DND-41 (cell line): ENCODE data around the gene RAB7A.

Source experiments
- ATAC-seq: fragments of 200-7000 bp; cut with Tn5 transposase; 3 replicates; pipeline ENCODE4 v1.9.1; 2021; ENCODE audit warnings: low read depth; ENCODE audit not compliant: insufficient read depth
- DNase-seq: peaks from one replicate; pipeline ENCODE4 v3.0.0-alpha.2; 2020
- H2AFZ ChIP-seq: 2 replicates; pipeline ENCODE4 v1.6.0; 2012; ENCODE audit warnings: low read depth, low read length
- H3K27ac ChIP-seq: 2 replicates; pipeline ENCODE4 v1.5.1; 2012; ENCODE audit warnings: low read length, inconsistent platforms
- H3K27me3 ChIP-seq: fragments of 200-600 bp; sonication (generic); 2 replicates; pipeline ENCODE4 v1.6.0; 2012; ENCODE audit warnings: low read length, mild to moderate bottlenecking, inconsistent platforms; ENCODE audit not compliant: insufficient read depth, poor library complexity
- H3K36me3 ChIP-seq: 2 replicates; pipeline ENCODE4 v1.5.1; 2012; ENCODE audit warnings: low read length, inconsistent platforms; ENCODE audit not compliant: insufficient read depth
- H3K4me1 ChIP-seq: 2 replicates; pipeline ENCODE4 v1.5.1; 2012; ENCODE audit warnings: mild to moderate bottlenecking, low read length; ENCODE audit not compliant: insufficient read depth
- H3K4me2 ChIP-seq: 2 replicates; pipeline ENCODE4 v1.6.0; 2012; ENCODE audit warnings: mild to moderate bottlenecking, moderate library complexity, low read length, inconsistent platforms; ENCODE audit not compliant: insufficient read depth
- H3K4me3 ChIP-seq, 2 experiments: fragments of 200-600 bp in 1 of 2; shearing (Covaris generic) in 1 of 2; 2 replicates each; pipeline ENCODE4 v1.5.1; 2012 to 2016; ENCODE audit warnings: inconsistent platforms in 2 of 2, low read length in 2 of 2, mild to moderate bottlenecking in 2 of 2, low read depth in 1 of 2, moderate library complexity in 1 of 2
- H3K79me2 ChIP-seq: 2 replicates; pipeline ENCODE4 v1.6.0; 2012; ENCODE audit warnings: low read length, inconsistent platforms; ENCODE audit not compliant: insufficient read depth
- H3K9ac ChIP-seq: 2 replicates; pipeline ENCODE4 v1.6.0; 2012; ENCODE audit warnings: low read depth, mild to moderate bottlenecking, inconsistent platforms, low read length, moderate library complexity
- H3K9me3 ChIP-seq: 2 replicates; pipeline ENCODE4 v1.5.1; 2012; ENCODE audit warnings: low read length, moderate library complexity, mild to moderate bottlenecking, inconsistent platforms; ENCODE audit not compliant: insufficient read depth, severe bottlenecking
- H4K20me1 ChIP-seq: 2 replicates; pipeline ENCODE4 v1.6.0; 2012; ENCODE audit warnings: low read length; ENCODE audit not compliant: insufficient read depth
- EZH2 ChIP-seq: IDR thresholded peaks from 3 replicates; pipeline ENCODE4 v1.6.1; 2012; ENCODE audit warnings: borderline replicate concordance, low read depth, mild to moderate bottlenecking, moderate library complexity, low read length, inconsistent platforms; ENCODE audit not compliant: severe bottlenecking
- TF ChIP-seq, protein P1 (sequence below): IDR thresholded peaks from 2 replicates; pipeline ENCODE4 v1.5.1; 2012; ENCODE audit warnings: borderline replicate concordance, low read length, moderate library complexity, mild to moderate bottlenecking; ENCODE audit not compliant: poor library complexity, severe bottlenecking; ENCODE audit errors: extremely low read depth

RAB7A gene

DNA sequence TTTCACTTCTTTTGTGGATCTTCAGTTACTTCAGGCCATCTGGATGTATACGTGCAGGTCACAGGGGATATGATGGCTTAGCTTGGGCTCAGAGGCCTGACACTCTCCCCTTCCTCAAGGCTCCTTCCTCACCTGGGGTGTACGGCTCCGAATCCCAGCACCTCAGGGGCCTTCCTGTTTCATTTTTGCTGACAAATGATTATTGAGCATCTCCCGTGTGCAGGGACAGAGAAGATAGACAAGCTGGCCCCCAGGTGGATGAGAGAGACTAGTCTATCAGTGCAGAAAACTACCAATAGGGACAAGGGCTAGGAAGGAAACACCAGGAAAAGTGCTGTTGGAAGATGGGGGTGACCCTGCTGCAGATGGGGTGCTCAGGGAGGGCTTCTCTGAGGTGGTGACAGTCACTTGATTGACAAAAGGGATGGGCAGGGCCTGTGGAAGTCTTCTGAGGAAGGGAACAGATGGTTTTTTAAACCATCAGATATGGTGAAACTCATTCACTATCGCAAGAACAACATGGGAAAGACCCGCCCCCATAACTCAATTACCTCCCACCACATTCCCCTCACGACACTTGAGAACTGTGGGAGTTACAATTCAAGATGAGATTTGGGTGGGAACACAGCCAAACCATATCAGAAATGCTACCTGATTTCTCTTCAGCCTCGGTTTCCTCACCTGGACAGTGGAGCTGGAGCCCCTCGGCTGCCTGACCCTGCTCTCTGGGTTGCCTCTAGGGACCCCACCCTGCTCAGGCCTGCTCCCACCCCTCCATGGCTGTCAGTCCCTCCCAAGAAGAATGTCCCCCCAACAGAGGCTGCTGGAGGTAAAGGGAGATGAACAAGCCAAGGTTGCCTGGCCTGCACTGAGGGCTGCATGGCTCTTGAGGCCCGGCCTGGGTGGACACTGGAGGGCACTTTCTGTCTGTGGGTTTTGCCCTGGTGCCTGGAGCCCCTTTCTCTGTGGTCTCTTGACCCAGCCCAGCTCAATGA lies 116.2 kb downstream of the RAB7A start:
- Histone ChIP-seq H3K9ac (no peak overlapping the region), H3K79me2 (no peaks in the 10 kb centered on the region), H3K27me3 (no peaks in the 10 kb centered on the region), H3K4me2 (no peak overlapping the region), H3K4me3 (no peak overlapping the region), H3K4me1 (no peaks in the 10 kb centered on the region), H4K20me1 (no peaks in the 10 kb centered on the region), H3K27ac (no peak overlapping the region), H3K9me3 (no peaks in the 10 kb centered on the region), H2AFZ (no peak overlapping the region), H3K36me3 (no peaks in the 10 kb centered on the region)
- ATAC-seq (no peak), DNase-seq (no peak)
- TF ChIP-seq, protein P1, sequence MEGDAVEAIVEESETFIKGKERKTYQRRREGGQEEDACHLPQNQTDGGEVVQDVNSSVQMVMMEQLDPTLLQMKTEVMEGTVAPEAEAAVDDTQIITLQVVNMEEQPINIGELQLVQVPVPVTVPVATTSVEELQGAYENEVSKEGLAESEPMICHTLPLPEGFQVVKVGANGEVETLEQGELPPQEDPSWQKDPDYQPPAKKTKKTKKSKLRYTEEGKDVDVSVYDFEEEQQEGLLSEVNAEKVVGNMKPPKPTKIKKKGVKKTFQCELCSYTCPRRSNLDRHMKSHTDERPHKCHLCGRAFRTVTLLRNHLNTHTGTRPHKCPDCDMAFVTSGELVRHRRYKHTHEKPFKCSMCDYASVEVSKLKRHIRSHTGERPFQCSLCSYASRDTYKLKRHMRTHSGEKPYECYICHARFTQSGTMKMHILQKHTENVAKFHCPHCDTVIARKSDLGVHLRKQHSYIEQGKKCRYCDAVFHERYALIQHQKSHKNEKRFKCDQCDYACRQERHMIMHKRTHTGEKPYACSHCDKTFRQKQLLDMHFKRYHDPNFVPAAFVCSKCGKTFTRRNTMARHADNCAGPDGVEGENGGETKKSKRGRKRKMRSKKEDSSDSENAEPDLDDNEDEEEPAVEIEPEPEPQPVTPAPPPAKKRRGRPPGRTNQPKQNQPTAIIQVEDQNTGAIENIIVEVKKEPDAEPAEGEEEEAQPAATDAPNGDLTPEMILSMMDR = no peak
- no peak for TF ChIP-seq EZH2

- Histone ChIP-seq H3K4me1 (no peaks in the 10 kb centered on the region), H3K27me3 (no peaks in the 10 kb centered on the region), H3K9ac (no peak overlapping the region), H3K9me3 (no peaks in the 10 kb centered on the region), H4K20me1 (no peaks in the 10 kb centered on the region), H3K36me3 (no peaks in the 10 kb centered on the region), H3K4me3 (no peak overlapping the region), H3K4me2 (no peak overlapping the region), H3K27ac (no peak overlapping the region), H2AFZ (no peak overlapping the region), H3K79me2 (no peaks in the 10 kb centered on the region)
- TF ChIP-seq, protein P1 = no peak
- no peak for TF ChIP-seq EZH2
- ATAC-seq = no peak
- DNase-seq = no peak
Observed at GRCh38 chr3:128844502-128844901, 118.5 kb downstream of the RAB7A start.

- no peaks in the 10 kb centered on the region for H4K20me1 ChIP-seq
- no peak for TF ChIP-seq EZH2
- TF ChIP-seq, protein P1 = no peak
- no peak overlapping the region for H3K9ac ChIP-seq
- no peak overlapping the region for H3K4me2 ChIP-seq
- no peak overlapping the region for H2AFZ ChIP-seq
- H3K4me1 ChIP-seq = no peaks in the 10 kb centered on the region
- no peak overlapping the region for H3K27ac ChIP-seq
- no peaks in the 10 kb centered on the region for H3K27me3 ChIP-seq
- H3K9me3 ChIP-seq = no peaks in the 10 kb centered on the region
- no peak for ATAC-seq
- no peaks in the 10 kb centered on the region for H3K79me2 ChIP-seq
- no peak for DNase-seq
- no peak overlapping the region for H3K4me3 ChIP-seq
- H3K36me3 ChIP-seq = no peaks in the 10 kb centered on the region
Observed at GRCh38 chr3:128845119-128845777, 119.3 kb downstream of the RAB7A start.
